ENCODE data around the gene LRFN2. TPM values are rescaled to one million over a fixed set of nuclear protein-coding genes. Genes with fewer than 3 reads are reported as not detected.

LRFN2 gene
- total and polyA plus RNA-seq, 2 of the 8 experiments (the other 6 are each of a cell fraction or from before 2014, with no cell fraction given) = 2.3 TPM

DNA sequence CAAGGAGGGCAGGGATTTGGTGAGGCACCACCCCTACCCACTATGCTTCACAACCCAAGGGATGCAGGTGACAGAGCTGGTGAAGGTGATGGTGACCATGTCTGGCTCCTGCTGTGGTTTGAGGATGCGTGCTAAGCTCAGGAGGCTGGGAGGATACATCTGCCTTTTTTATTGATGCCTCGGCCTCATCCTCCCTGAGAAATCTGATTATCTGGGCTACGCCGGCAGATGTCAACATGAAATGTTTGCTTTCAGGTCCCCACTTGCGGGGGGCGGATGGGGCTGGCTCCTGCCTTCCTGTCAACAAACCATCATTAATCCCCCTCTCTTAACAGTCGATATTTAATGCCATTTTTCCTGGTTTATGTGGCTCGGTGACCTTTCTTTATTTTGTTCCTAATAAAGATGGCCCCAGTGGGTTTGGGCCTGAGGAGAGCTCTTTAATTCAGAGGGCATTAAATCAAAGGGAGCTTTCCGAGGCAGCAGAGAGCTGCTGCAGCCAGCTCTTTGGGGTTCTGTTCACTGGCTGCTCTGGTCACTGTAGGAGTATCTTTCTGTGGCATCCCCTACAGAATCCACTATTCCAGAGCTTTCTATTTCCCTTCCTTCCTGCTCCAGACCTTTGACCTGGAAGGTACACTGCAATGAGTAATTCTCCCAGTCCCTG lies 33.5 kb upstream of the LRFN2 start:
- Histone ChIP-seq H4K91ac (replicated peaks; ENCODE audit: insufficient read length, low read length) (no peak overlapping the region), H2AFZ (ENCODE audit: low read length) (no peak overlapping the region), H2BK20ac (ENCODE audit: low read length) (no peak overlapping the region), H3K56ac (replicated peaks; ENCODE audit: insufficient read length, low read depth, low read length) (no peak overlapping the region), H2BK15ac (ENCODE audit: low read length) (no peak overlapping the region), H3K23me2 (ENCODE audit: low read depth, low read length) (no peaks in the 10 kb centered on the region), H2BK120ac (replicated peaks; ENCODE audit: low read depth, low read length) (no peak overlapping the region), H3K9ac (replicated peaks in 1 of 4; ENCODE audit: extremely low read depth in 1 of 4, low read depth in 3 of 4, low read length in 3 of 4) (no peak overlapping the region), H4K5ac (ENCODE audit: insufficient read length, low read depth, low read length) (no peak overlapping the region), H3K27ac (ENCODE audit: low read depth, low read length) (no peak overlapping the region), H3K14ac (ENCODE audit: insufficient read length) (no peak overlapping the region), H3K9me3 (ENCODE audit: insufficient read depth in 2 of 2, low read depth in 1 of 2, low read length in 1 of 2) (0 out of 4 replicates have a peak, but pooled peaks cover 0 to under 1% of the 10 kb centered on the region in 2 experiments), H3K27me3 (replicated peaks in 1 of 4; ENCODE audit: control insufficient read depth in 3 of 4, extremely low read depth in 1 of 4, insufficient read depth in 3 of 4, low read length in 3 of 4) (no peaks in the 10 kb centered on the region; a peak in 1 of 7 replicates), H3K4ac (replicated peaks; ENCODE audit: insufficient read length, low read depth, low read length) (no peak overlapping the region), H3K4me2 (ENCODE audit: insufficient read depth in 1 of 2, low read depth in 2 of 2, low read length in 2 of 2) (no peak overlapping the region), H2BK12ac (ENCODE audit: low read depth, low read length) (no peak overlapping the region), H4K8ac (ENCODE audit: extremely low read depth, insufficient read depth, low read length) (no peak overlapping the region), H3K4me3 (ENCODE audit: extremely low read depth in 1 of 4, insufficient read depth in 2 of 4, low read depth in 3 of 4, low read length in 4 of 4) (no peak overlapping the region), H2AK5ac (ENCODE audit: low read depth, low read length) (no peak overlapping the region), H3K4me1 (replicated peaks in 1 of 4; ENCODE audit: control insufficient read depth in 3 of 4, insufficient read depth in 4 of 4, low read length in 3 of 4) (no peaks in the 10 kb centered on the region), H3K79me2 (ENCODE audit: control insufficient read depth in 1 of 2, insufficient read depth in 2 of 2, low read length in 2 of 2) (no peaks in the 10 kb centered on the region), H3K79me1 (ENCODE audit: low read depth, low read length) (no peaks in the 10 kb centered on the region), H3K18ac (ENCODE audit: extremely low read depth, low read length) (no peak overlapping the region), H4K20me1 (replicated peaks in 1 of 2; ENCODE audit: control insufficient read depth in 1 of 2, insufficient read depth in 2 of 2, low read length in 2 of 2) (no peaks in the 10 kb centered on the region), H3K23ac (ENCODE audit: insufficient read length) (no peak overlapping the region), H2BK5ac (ENCODE audit: low read depth, low read length) (no peak overlapping the region), H3K36me3 (ENCODE audit: control insufficient read depth in 2 of 4, insufficient read depth in 4 of 4, low read length in 3 of 4) (no peaks in the 10 kb centered on the region)
- WGBS, 2 experiments (ENCODE audit: extremely low coverage in 1 of 2, insufficient coverage in 1 of 2, insufficient read length in 1 of 2, insufficient replicate concordance in 2 of 2, low coverage in 1 of 2, low lambda C conversion rate in 2 of 2, missing lambda C conversion rate in 1 of 2) = 87% methylated on average over 9 of the region's 9 CpGs; no CpG with 5 or more reads in 1 of the 2 experiments
- CTCF ChIA-PET (ENCODE audit: partially characterized antibody) = interaction anchor here (0.6 to 1.8 kb wide), 6 partner anchors 8 to 419 kb away, joined by 3 to 6 read pairs (median 3); no protein-coding TSS in a partner anchor
- DNase-seq (ENCODE audit: low read depth in 1 of 2, low spot score in 2 of 2) (no peak), FAIRE-seq (no peak)
- POLR2A ChIA-PET (ENCODE audit: partially characterized antibody) = no interaction called here
- TF ChIP-seq EZH2 (IDR thresholded peaks at IDR 0.05; ENCODE audit: low read depth, low read length, severe bottlenecking) = no peak
- TF ChIP-seq, protein P1, sequence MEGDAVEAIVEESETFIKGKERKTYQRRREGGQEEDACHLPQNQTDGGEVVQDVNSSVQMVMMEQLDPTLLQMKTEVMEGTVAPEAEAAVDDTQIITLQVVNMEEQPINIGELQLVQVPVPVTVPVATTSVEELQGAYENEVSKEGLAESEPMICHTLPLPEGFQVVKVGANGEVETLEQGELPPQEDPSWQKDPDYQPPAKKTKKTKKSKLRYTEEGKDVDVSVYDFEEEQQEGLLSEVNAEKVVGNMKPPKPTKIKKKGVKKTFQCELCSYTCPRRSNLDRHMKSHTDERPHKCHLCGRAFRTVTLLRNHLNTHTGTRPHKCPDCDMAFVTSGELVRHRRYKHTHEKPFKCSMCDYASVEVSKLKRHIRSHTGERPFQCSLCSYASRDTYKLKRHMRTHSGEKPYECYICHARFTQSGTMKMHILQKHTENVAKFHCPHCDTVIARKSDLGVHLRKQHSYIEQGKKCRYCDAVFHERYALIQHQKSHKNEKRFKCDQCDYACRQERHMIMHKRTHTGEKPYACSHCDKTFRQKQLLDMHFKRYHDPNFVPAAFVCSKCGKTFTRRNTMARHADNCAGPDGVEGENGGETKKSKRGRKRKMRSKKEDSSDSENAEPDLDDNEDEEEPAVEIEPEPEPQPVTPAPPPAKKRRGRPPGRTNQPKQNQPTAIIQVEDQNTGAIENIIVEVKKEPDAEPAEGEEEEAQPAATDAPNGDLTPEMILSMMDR (IDR thresholded peaks at IDR 0.05; ENCODE audit: control extremely low read depth in 1 of 3, insufficient read depth in 1 of 3, low read depth in 1 of 3, low read length in 3 of 3) = no peak
- TF ChIP-seq SIX5 (IDR thresholded peaks at IDR 0.05; ENCODE audit: low read depth, low read length) = no peak
- TF ChIP-seq TEAD4 (IDR thresholded peaks at IDR 0.05; ENCODE audit: low read depth, low read length) = no peak
- TF ChIP-seq TAF1 (IDR thresholded peaks at IDR 0.05; ENCODE audit: low read depth, low read length) = no peak
- TF ChIP-seq TBP (IDR thresholded peaks at IDR 0.05; ENCODE audit: low read depth, low read length) = no peak
- TF ChIP-seq GABPA (IDR thresholded peaks at IDR 0.05; ENCODE audit: borderline replicate concordance, insufficient read depth, low read length) = no peak
- no peak for TF ChIP-seq KDM4A (IDR thresholded peaks at IDR 0.05; ENCODE audit: low read depth, low read length, severe bottlenecking)
- no peak for TF ChIP-seq SUZ12 (IDR thresholded peaks at IDR 0.05; ENCODE audit: low read length)
- no peak for TF ChIP-seq MAFK (IDR thresholded peaks at IDR 0.05; ENCODE audit: low read depth, low read length)
- TF ChIP-seq ZNF274 (IDR thresholded peaks at IDR 0.05; ENCODE audit: borderline replicate concordance, extremely low read depth, low read length) = no peak

Data from H1 (cell line).